GM15510 (cell line): ENCODE data around the gene PLCB3.

ENCODE experiments used
- POLR2A ChIP-seq: IDR thresholded peaks from 3 replicates; pipeline ENCODE4 v1.6.1; 2011; ENCODE audit warnings: borderline replicate concordance; ENCODE audit not compliant: insufficient read length; ENCODE audit errors: extremely low read depth

Gene PLCB3

DNA sequence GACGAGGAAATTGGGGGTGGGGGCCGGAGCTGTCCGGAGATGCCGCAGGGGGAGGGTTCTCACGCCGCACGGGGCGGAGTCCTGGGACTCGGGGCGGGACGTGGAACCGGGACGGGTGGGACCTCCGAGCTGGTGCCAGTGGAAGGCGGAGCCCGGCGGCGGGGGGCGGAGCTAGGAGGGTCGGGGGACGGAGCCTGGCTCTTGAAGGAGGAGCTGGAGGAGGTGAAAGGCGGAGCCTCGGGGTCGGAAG lies 10.2 kb upstream of the PLCB3 start:
- TF ChIP-seq POLR2A = no peak

DNA sequence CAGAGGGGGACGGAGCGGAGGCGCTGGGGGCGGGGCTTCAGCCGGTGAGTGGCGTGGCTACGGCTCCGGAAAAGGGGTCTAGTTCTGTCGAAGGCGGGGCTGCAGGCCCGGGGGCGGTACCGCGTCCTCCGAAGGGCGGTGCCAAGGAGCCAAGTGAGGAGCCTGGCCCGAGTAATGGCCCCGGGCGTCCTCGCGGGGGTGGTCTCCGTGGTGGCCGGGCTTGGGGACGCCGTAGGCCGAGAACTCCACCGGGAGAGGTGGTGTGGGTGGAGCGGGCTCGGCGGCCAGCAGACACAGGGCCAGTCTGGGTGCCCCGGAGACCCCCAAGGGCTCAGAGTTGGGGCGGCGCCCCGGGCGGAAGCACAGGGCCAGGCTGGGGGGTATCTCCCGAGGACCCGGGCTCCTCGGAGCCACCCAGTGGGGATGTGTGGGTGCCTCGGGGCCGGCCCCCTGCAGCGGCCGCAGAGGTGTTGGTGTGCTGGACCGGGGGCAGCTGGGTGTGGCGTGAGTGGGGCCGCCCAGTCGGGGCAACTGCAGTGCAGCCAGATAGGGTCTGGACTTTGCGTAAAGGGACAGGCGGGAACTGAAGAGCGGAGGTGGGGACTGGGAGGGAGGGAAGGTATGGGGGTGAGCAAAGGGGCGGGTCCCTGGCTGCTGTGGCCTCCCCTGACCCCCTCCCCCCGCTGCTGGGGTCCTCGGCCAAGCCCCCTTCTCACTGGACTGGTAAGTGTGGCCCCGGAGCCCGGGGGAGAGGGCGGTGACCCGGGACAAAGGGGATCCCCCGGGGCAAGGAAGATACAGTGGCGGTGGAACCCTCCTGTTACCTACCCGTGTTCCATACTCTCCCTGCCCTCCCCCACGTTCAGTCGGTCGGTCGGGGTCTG lies 9.6 kb upstream of the PLCB3 start:
- TF ChIP-seq POLR2A = peak; percentile 70

DNA sequence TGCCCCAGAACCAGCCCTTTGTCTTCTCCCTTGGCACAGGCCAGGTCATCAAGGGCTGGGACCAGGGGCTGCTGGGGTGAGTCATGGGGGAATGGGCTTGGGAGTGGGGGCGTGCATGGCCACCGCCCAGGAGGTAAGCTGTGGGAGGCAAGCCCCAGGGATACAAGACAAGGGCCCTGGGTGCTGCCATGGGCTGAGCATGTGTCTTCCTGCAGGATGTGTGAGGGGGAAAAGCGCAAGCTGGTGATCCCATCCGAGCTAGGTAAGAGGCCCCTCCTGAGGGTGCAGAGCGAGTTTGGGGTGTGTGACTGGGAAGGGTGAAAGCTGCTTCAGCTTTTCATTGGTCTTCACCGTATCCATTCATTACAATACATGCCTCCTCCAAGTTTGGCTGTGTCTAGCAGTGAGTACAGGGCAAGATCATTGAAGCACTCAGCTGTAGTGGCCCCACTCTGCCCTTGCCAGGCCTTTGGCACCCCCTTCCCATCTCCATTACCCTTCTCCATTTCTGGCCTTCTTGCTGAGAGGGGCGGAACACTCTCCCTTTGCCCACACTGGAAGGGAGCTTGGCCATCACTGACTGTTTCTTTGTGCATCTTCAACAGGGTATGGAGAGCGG lies 8.0 kb upstream of the PLCB3 start:
- peak; percentile 2 for TF ChIP-seq POLR2A

DNA sequence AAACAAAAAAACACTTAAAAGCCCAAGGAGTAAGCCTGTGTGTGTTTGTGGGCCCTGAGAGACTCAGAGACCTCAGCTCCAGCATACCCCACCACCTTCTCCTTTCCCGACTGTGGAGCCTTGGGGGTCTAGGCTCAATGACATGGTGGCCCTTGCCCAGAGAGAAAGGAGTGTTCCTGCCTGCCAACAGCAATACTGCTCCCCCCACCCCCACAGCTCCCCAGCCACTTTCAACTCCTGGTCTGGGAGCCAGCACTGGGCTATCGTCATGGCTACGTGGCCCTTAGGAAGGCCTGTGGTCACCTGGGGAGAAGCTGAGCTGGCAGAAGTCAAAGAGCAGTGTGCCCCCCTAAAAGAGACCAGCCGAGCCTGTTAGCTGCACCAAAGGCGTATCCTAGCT lies 7.2 kb upstream of the PLCB3 start:
- no peak for TF ChIP-seq POLR2A

DNA sequence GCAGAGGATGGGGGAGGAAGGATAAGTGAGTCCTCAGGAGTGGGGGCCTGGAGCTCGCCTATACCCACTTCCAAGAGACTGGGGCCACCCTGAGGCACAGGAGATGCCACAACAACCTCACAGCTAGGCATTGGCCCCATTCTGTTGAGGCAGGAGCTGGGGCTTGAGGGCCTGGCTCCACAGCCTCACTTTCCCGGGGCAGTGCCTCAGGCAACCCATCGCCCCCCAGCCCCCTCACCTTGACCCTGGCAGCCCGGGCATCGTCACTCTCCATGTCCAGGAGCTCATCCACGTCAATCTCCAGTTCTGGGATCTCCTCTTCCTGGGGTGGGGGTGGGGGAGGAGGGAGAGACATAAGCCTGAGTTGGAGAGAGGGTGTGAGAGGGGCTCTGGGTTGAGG lies 6.4 kb upstream of the PLCB3 start:
- peak; percentile 24 for TF ChIP-seq POLR2A

DNA sequence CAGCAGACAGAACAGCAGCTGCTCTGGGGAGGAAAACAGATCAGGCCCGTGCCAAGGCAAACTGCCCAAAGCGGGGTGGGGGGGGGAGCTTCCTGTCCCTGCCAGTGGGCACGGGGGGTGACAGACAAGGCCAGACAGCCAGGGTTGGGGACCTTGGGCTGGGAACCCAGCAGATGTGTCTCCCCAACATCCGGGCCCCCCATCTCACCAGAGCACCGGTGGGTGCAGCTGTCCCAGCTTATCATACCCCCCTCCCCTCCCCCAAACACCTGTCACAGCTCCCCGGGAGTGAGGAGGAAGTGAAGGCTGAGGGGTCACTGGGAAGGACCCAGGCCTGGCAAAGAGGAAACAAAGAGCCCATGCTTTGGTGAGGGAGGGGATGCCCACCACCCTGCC lies 5.9 kb upstream of the PLCB3 start:
- no peak for TF ChIP-seq POLR2A

DNA sequence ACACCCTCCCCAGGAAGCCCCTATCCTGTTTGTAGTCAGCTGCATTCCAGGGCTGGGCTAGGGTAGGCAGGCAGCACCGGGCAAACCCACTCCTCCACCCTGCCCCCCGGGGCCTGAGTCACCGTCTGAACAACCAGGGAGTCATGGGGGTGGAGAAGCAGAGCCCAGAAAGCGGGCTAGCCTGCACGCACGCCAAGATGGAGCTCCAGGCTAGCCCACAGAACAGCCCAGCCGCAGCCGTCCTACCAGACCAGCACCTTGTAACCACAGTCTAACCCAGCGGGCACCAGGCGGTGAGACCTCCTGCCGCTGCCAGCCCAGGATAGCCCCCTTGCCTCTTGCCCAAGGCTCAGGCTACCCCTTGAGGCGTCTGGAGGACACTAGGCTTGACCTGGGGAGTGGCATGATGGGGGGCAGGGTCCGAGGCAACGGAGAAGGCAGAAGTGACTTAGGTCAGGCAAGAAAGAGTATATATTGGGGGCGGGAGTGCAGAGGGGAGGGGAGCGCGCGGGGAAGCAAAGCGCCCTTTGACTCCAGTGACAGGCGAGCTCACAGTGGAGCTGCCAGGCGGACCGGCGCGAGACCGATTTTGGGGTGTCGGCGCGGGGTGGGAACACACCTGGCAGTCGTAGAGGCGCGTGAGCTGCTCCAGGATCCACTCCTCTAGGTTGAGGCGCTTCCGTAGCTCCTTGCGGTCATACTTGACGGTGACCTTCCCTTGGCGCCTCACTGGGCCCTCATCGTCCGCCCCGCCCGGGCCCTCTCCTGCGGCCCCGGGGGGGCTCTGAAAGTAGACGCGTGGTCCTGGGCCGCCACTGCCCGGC lies 5.3 kb upstream of the PLCB3 start:
- TF ChIP-seq POLR2A = no peak

DNA sequence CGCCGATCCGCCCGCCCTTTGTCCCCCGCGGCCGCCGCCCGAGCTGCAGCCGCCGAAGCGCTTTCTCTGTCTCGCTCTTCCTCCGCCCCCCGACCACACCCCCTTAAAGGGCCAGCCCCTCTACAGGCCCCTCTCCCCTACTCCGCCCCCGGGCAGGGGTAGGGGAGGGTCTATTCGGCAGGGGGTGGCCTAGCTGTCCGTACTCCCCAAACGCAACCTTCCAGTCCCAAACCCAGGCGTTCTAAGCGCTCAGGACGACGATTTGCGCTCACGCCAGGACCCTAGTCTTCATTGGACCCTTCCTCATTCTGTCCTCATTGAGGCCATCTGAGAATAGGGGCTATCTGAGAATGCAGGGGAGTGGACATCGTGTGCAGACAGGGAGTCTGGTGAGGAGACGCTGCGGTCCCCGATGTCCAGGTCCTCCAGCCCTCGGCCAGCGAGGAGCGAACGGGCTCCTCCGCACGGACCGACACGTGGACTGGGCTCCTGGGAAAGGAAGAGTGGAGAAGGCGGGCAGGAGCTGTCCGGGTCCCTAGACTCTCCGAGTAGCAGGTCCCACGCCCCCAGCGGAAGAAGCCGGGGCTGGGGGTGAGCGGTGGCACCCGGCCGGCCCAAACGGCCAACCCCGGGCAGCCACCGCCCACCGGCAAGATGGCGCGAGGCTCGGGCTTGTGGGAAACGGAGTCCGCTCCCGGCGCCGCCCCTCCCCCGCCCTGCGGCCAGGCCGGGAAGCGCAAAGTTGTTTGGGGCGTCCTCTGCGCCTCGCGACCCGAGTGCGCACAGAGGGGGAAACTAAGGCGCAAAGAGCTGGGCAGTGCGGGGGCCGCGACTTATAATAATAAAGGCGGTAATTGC lies 4.2 kb upstream of the PLCB3 start, which contains the start of gene PPP1R14B:
PPP1R14B (minus strand) TSS at position 73 of the 858 bp plus-strand sequence. CDS start 270 bp downstream, outside the sequence.
- peak; percentile 40 for TF ChIP-seq POLR2A

DNA sequence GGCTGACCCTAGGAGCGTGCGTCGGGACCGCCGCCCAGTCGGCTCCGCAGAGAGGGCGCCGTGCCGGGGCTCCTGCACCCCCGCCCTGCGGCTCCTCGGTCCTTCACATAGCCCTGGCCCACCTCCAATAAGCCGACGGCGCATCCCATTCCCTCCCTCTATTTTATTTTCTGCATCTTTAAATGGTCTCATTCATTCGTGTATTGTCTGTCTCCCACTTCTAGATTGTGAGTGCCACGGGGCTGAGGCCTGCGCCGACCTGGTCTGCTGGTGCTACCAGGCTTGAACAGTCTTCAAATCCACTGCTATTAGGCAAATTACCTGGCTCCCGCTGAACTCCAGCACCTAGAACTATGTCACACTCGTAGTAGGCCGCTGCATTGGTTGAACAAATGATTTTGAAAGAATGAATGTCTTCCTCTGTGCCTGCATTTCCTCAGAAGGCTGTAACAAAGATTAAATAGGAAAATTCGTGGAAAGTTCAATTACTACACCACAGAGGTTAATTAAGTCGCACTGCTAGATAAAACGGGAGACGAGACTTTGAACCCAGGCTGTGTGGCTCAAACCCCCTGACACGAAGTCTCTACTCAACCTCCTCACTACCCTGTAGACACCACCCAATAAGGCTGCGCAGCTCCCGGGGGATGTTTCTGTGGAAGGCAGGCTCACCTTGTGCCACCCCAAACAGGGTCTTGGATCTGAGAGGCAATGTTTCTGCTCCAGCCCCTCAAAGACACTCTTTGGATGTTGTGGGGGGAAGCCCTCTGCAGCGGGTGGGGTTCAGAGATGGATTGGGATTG lies 3.4 kb upstream of the PLCB3 start:
- no peak for TF ChIP-seq POLR2A

DNA sequence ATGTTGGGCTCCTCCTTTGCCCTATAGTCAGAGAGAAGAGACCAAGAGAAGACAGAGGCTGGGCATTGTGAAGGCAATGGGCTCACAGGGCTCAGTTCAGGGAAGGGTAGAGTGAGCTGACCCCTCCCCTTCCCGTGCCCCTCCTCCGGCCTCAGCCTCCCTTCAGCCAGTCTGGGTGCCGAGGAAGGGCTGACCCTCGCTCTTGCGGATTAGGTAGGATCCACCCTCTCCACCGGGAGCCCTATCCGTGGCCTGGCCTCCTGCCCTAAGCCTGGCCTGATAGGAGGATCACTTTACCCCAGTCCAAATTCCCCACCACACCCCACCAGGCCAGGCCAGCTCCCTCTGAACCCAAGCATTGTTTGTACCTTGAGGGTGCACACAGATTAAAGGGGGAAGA lies 2.8 kb upstream of the PLCB3 start:
- TF ChIP-seq POLR2A = no peak

DNA sequence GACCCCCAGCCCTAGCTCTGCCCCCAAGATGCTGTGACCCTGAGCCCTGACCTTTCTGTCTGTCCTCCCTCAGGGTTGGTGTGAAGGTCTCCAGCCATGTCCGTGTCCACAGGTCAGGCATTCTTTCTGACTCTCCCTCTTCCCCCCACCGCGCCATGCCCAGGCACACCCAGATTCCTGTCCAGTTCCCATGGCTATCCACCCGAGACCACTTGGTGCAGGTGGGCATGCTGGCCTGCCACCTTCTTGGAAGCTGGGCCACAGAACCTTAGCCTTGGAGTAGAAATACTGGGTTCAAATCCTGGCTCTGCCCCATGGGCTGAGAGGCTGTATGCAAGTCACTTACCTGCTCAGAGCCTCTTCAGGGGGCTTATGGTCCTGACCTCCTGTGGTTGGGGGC lies 2.3 kb upstream of the PLCB3 start:
- no peak for TF ChIP-seq POLR2A

DNA sequence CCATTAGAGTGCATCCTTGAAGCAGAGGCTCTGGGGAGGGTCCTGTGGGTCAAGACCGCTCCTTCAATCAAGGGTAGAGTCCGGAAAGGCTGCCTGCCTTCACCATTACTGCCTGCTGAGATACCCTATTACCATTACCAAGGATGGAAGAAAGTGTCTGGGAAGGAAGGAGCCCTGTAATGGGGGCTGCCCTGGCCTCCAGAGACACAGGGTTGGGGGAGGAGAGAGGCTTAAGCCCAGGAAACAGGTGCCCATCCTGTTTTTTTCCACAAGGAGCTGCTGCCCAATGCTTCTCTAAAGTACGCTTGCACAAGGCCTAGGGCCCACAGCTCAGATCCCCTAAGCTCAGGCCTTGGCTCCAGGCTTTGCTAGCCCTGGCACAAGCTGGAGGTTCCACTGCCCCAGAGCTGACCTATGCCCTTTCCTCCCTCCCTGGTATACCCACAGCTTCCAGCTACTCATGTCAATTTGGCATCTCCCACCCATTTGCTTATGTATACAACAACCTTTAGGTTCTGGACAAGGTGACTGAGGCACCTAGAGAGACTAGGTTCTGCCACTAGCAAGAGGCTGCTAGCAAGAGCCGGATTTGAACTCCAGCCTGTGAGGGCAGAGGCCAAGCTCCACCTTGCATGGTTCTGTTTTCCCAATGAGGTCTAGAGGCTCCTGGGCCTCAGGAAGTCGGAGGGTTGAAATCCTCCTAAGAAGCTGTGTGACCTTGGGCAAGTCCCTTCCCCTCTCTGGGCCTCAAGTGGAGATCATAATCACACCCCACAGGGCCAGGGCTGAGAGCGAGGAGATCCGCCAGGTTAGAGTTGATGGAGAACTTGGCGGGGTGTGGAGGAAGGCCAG lies 1.5 kb upstream of the PLCB3 start:
- no peak for TF ChIP-seq POLR2A
